ENCODE measurements around the gene CYB5A.

CYB5A gene

GRCh38 chr18:74303936-74304335, 12.2 kb upstream of the CYB5A start:
- H3K79me1 ChIP-seq (ENCODE audit: low read length), result no peaks in the 10 kb centered on the region
- no peak overlapping the region for H3K23ac ChIP-seq (ENCODE audit: low read length)
- H3K9ac ChIP-seq (ENCODE audit: low read length), result no peak overlapping the region
- no peak overlapping the region for H2BK120ac ChIP-seq (ENCODE audit: insufficient read depth, low read length, poor library complexity)
- no peak overlapping the region for H4K91ac ChIP-seq (ENCODE audit: low read depth, low read length)
- no peak overlapping the region for H3K27ac ChIP-seq (ENCODE audit: low read depth, low read length)
- no peak overlapping the region for H3K4me2 ChIP-seq (ENCODE audit: low read length)
- WGBS (ENCODE audit: extremely low coverage, insufficient coverage, insufficient read length), result no CpG with 5 or more reads among the region's 1 CpG
- H3K36me3 ChIP-seq (ENCODE audit: control insufficient read depth in 1 of 2, insufficient read depth in 2 of 2, low read length in 2 of 2), result no peaks in the 10 kb centered on the region
- H3K79me2 ChIP-seq (ENCODE audit: control insufficient read depth, insufficient read depth, low read length, poor library complexity), result no peaks in the 10 kb centered on the region
- no peak overlapping the region for H3K4me3 ChIP-seq (ENCODE audit: low read depth, low read length)
- no peak overlapping the region for H2BK12ac ChIP-seq (ENCODE audit: low read length)
- no peak overlapping the region for H4K12ac ChIP-seq (ENCODE audit: low read depth, low read length)
- H2AFZ ChIP-seq (ENCODE audit: insufficient read depth, low read length, poor library complexity), result no peak overlapping the region
- no peaks in the 10 kb centered on the region for H3K4me1 ChIP-seq (ENCODE audit: control insufficient read depth in 1 of 2, insufficient read depth in 2 of 2, low read length in 2 of 2)
- H3K4ac ChIP-seq (ENCODE audit: low read depth, low read length), result no peak overlapping the region
- H2BK5ac ChIP-seq (ENCODE audit: low read depth, low read length, poor library complexity), result no peak overlapping the region
- H3K27me3 ChIP-seq (ENCODE audit: insufficient read depth, low read length), result no peaks in the 10 kb centered on the region
- H3K9me3 ChIP-seq (ENCODE audit: insufficient read depth, low read depth, low read length), result no peaks in the 10 kb centered on the region
- no peak overlapping the region for H3K18ac ChIP-seq (ENCODE audit: low read length)
- H3K14ac ChIP-seq (ENCODE audit: low read length), result no peak overlapping the region
- no peak overlapping the region for H2AK5ac ChIP-seq (ENCODE audit: low read length)
- peak; percentile 35 to 64 for DNase-seq
- H4K8ac ChIP-seq (ENCODE audit: low read depth, low read length), result no peak overlapping the region

- Histone ChIP-seq H3K4me1 (ENCODE audit: control insufficient read depth in 1 of 2, insufficient read depth in 2 of 2, low read length in 2 of 2) (no peaks in the 10 kb centered on the region), H3K4me2 (ENCODE audit: low read length) (no peak overlapping the region), H4K12ac (ENCODE audit: low read depth, low read length) (no peak overlapping the region), H3K36me3 (ENCODE audit: control insufficient read depth in 1 of 2, insufficient read depth in 2 of 2, low read length in 2 of 2) (no peaks in the 10 kb centered on the region), H4K91ac (ENCODE audit: low read depth, low read length) (no peak overlapping the region), H4K8ac (ENCODE audit: low read depth, low read length) (no peak overlapping the region), H3K27ac (ENCODE audit: low read depth, low read length) (no peak overlapping the region), H3K9ac (ENCODE audit: low read length) (no peak overlapping the region), H3K79me2 (ENCODE audit: control insufficient read depth, insufficient read depth, low read length, poor library complexity) (no peaks in the 10 kb centered on the region), H2BK12ac (ENCODE audit: low read length) (no peak overlapping the region), H3K27me3 (ENCODE audit: insufficient read depth, low read length) (no peaks in the 10 kb centered on the region), H2AK5ac (ENCODE audit: low read length) (no peak overlapping the region), H3K9me3 (ENCODE audit: insufficient read depth, low read depth, low read length) (no peaks in the 10 kb centered on the region), H3K23ac (ENCODE audit: low read length) (no peak overlapping the region), H3K4me3 (ENCODE audit: low read depth, low read length) (no peak overlapping the region), H3K14ac (ENCODE audit: low read length) (no peak overlapping the region), H2AFZ (ENCODE audit: insufficient read depth, low read length, poor library complexity) (no peak overlapping the region), H3K18ac (ENCODE audit: low read length) (no peak overlapping the region), H3K79me1 (ENCODE audit: low read length) (no peaks in the 10 kb centered on the region), H2BK5ac (ENCODE audit: low read depth, low read length, poor library complexity) (no peak overlapping the region), H2BK120ac (ENCODE audit: insufficient read depth, low read length, poor library complexity) (no peak overlapping the region), H3K4ac (ENCODE audit: low read depth, low read length) (no peak overlapping the region)
- WGBS (ENCODE audit: extremely low coverage, insufficient coverage, insufficient read length), result no CpG with 5 or more reads among the region's 5 CpGs
- DNase-seq, result no peak
These were observed 11.5 kb upstream of the CYB5A start for GRCh38 chr18:74303306-74303705.

- no peak overlapping the region for H3K4ac ChIP-seq (ENCODE audit: low read depth, low read length)
- no CpG with 5 or more reads among the region's 3 CpGs for WGBS (ENCODE audit: extremely low coverage, insufficient coverage, insufficient read length)
- no peak overlapping the region for H3K4me2 ChIP-seq (ENCODE audit: low read length)
- H4K12ac ChIP-seq (ENCODE audit: low read depth, low read length), result no peak overlapping the region
- H3K79me2 ChIP-seq (ENCODE audit: control insufficient read depth, insufficient read depth, low read length, poor library complexity), result no peaks in the 10 kb centered on the region
- no peak overlapping the region for H3K4me3 ChIP-seq (ENCODE audit: low read depth, low read length)
- H2AFZ ChIP-seq (ENCODE audit: insufficient read depth, low read length, poor library complexity), result no peak overlapping the region
- no peaks in the 10 kb centered on the region for H3K9me3 ChIP-seq (ENCODE audit: insufficient read depth, low read depth, low read length)
- H2BK12ac ChIP-seq (ENCODE audit: low read length), result no peak overlapping the region
- DNase-seq, result no peak
- no peak overlapping the region for H2BK5ac ChIP-seq (ENCODE audit: low read depth, low read length, poor library complexity)
- H4K8ac ChIP-seq (ENCODE audit: low read depth, low read length), result no peak overlapping the region
- no peak overlapping the region for H4K91ac ChIP-seq (ENCODE audit: low read depth, low read length)
- H3K14ac ChIP-seq (ENCODE audit: low read length), result no peak overlapping the region
- no peak overlapping the region for H3K9ac ChIP-seq (ENCODE audit: low read length)
- no peaks in the 10 kb centered on the region for H3K27me3 ChIP-seq (ENCODE audit: insufficient read depth, low read length)
- no peaks in the 10 kb centered on the region for H3K36me3 ChIP-seq (ENCODE audit: control insufficient read depth in 1 of 2, insufficient read depth in 2 of 2, low read length in 2 of 2)
- no peak overlapping the region for H3K27ac ChIP-seq (ENCODE audit: low read depth, low read length)
- no peak overlapping the region for H2BK120ac ChIP-seq (ENCODE audit: insufficient read depth, low read length, poor library complexity)
- H3K4me1 ChIP-seq (ENCODE audit: control insufficient read depth in 1 of 2, insufficient read depth in 2 of 2, low read length in 2 of 2), result no peaks in the 10 kb centered on the region
- H2AK5ac ChIP-seq (ENCODE audit: low read length), result no peak overlapping the region
- no peaks in the 10 kb centered on the region for H3K79me1 ChIP-seq (ENCODE audit: low read length)
- H3K18ac ChIP-seq (ENCODE audit: low read length), result no peak overlapping the region
- H3K23ac ChIP-seq (ENCODE audit: low read length), result no peak overlapping the region
These were observed 8.0 kb upstream of the CYB5A start for GRCh38 chr18:74299746-74300145.

- H3K9ac ChIP-seq (ENCODE audit: low read length), result no peak overlapping the region
- no peak overlapping the region for H2BK5ac ChIP-seq (ENCODE audit: low read depth, low read length, poor library complexity)
- no peak overlapping the region for H2AK5ac ChIP-seq (ENCODE audit: low read length)
- no peaks in the 10 kb centered on the region for H3K4me1 ChIP-seq (ENCODE audit: control insufficient read depth in 1 of 2, insufficient read depth in 2 of 2, low read length in 2 of 2)
- no peak overlapping the region for H3K23ac ChIP-seq (ENCODE audit: low read length)
- H2BK120ac ChIP-seq (ENCODE audit: insufficient read depth, low read length, poor library complexity), result no peak overlapping the region
- H4K8ac ChIP-seq (ENCODE audit: low read depth, low read length), result no peak overlapping the region
- no peaks in the 10 kb centered on the region for H3K9me3 ChIP-seq (ENCODE audit: insufficient read depth, low read depth, low read length)
- no peak overlapping the region for H4K91ac ChIP-seq (ENCODE audit: low read depth, low read length)
- no peak overlapping the region for H3K27ac ChIP-seq (ENCODE audit: low read depth, low read length)
- no peak overlapping the region for H3K4ac ChIP-seq (ENCODE audit: low read depth, low read length)
- H3K79me1 ChIP-seq (ENCODE audit: low read length), result no peaks in the 10 kb centered on the region
- no peaks in the 10 kb centered on the region for H3K27me3 ChIP-seq (ENCODE audit: insufficient read depth, low read length)
- H3K4me3 ChIP-seq (ENCODE audit: low read depth, low read length), result no peak overlapping the region
- no peak overlapping the region for H4K12ac ChIP-seq (ENCODE audit: low read depth, low read length)
- H2AFZ ChIP-seq (ENCODE audit: insufficient read depth, low read length, poor library complexity), result no peak overlapping the region
- no peaks in the 10 kb centered on the region for H3K79me2 ChIP-seq (ENCODE audit: control insufficient read depth, insufficient read depth, low read length, poor library complexity)
- H3K14ac ChIP-seq (ENCODE audit: low read length), result no peak overlapping the region
- H3K4me2 ChIP-seq (ENCODE audit: low read length), result no peak overlapping the region
- no peak for DNase-seq
- no CpG with 5 or more reads among the region's 1 CpG for WGBS (ENCODE audit: extremely low coverage, insufficient coverage, insufficient read length)
- H3K36me3 ChIP-seq (ENCODE audit: control insufficient read depth in 1 of 2, insufficient read depth in 2 of 2, low read length in 2 of 2), result no peaks in the 10 kb centered on the region
- no peak overlapping the region for H2BK12ac ChIP-seq (ENCODE audit: low read length)
- H3K18ac ChIP-seq (ENCODE audit: low read length), result no peak overlapping the region
These were observed 7.4 kb upstream of the CYB5A start for GRCh38 chr18:74299162-74299561.
